Measurements from ENCODE around the gene CPPED1. TPM values are rescaled to one million over a fixed set of nuclear protein-coding genes. Genes with fewer than 3 reads are reported as not detected.

Gene CPPED1
- total and polyA plus RNA-seq, 12 donors = 5.6 to 20.2 (median 13.6) TPM

- Histone ChIP-seq H3K27ac (no peak overlapping the region), H3K4me3 (no peak overlapping the region), H3K36me3 (no peaks in the 10 kb centered on the region), H3K27me3 (no peaks in the 10 kb centered on the region), H3K4me1 (peaks cover 0 to 24% (median 14%) of the 10 kb centered on the region in 9 donors), H3K9me3 (no peaks in the 10 kb centered on the region)
- DNase-seq (no peak), ATAC-seq (no peak)
- no peak for TF ChIP-seq CTCF (IDR thresholded peaks at IDR 0.05)
- 94 to 95% methylated on average over 12 of the region's 12 CpGs for WGBS, 2 donors
- intact Hi-C loops (cut with DNase I) = no loop called here
These were observed 42.7 kb downstream of the CPPED1 start for GRCh38 chr16:12760819-12761611.

- Histone ChIP-seq H3K27ac (no peak overlapping the region), H3K4me3 (no peak overlapping the region), H3K27me3 (no peaks in the 10 kb centered on the region), H3K4me1 (peaks cover 0 to 22% (median 14%) of the 10 kb centered on the region in 9 donors), H3K36me3 (no peaks in the 10 kb centered on the region), H3K9me3 (no peaks in the 10 kb centered on the region)
- ATAC-seq (no peak), DNase-seq (no peak)
- intact Hi-C loops (cut with DNase I) = no loop called here
- 76 to 77% methylated on average over 9 of the region's 9 CpGs for WGBS, 2 donors
- no peak for TF ChIP-seq CTCF (IDR thresholded peaks at IDR 0.05)
These were observed 44.8 kb downstream of the CPPED1 start for GRCh38 chr16:12758670-12759558.

GRCh38 chr16:12758031-12758669, 45.5 kb downstream of the CPPED1 start:
- 33 to 42% methylated on average over 5 of the region's 5 CpGs for WGBS, 2 donors
- no peaks in the 10 kb centered on the region for H3K27me3 ChIP-seq
- peak in 4 of 8 donors; percentile 21 to 62 (median 50) for ATAC-seq
- no peak for DNase-seq
- no peaks in the 10 kb centered on the region for H3K9me3 ChIP-seq
- no peak for TF ChIP-seq CTCF (IDR thresholded peaks at IDR 0.05)
- no peaks in the 10 kb centered on the region for H3K36me3 ChIP-seq
- intact Hi-C loops (cut with DNase I) = no loop called here
- peaks cover 0 to 18% (median 14%) of the 10 kb centered on the region in 9 donors for H3K4me1 ChIP-seq
- no peak overlapping the region for H3K4me3 ChIP-seq
- H3K27ac ChIP-seq = no peak overlapping the region

GRCh38 chr16:12757546-12757945, 46.1 kb downstream of the CPPED1 start:
- H3K4me3 ChIP-seq = no peak overlapping the region
- H3K4me1 ChIP-seq = peaks cover 0 to 18% (median 14%) of the 10 kb centered on the region in 9 donors
- ATAC-seq (no peak), DNase-seq (no peak)
- WGBS, 2 donors = 59 to 65% methylated on average over 7 of the region's 7 CpGs
- no peaks in the 10 kb centered on the region for H3K9me3 ChIP-seq
- intact Hi-C loops (cut with DNase I) = no loop called here
- H3K27me3 ChIP-seq = no peaks in the 10 kb centered on the region
- H3K36me3 ChIP-seq = no peaks in the 10 kb centered on the region
- no peak for TF ChIP-seq CTCF (IDR thresholded peaks at IDR 0.05)
- no peak overlapping the region for H3K27ac ChIP-seq
